Esophagus squamous epithelium (tissue), 5 donors: Measurements from ENCODE around the gene WDR31. TPM values are rescaled to one million over a fixed set of nuclear protein-coding genes. Genes with fewer than 3 reads are reported as not detected.
A peak's percentile ranks its signal among the peaks of the same experiment; 100 is the strongest.

Source experiments
- DNase-seq: peaks from one replicate; lab custom pipeline; 2025; lab: John Stamatoyannopoulos, UW
- H3K27ac ChIP-seq, 4 donors: fragments of 200-600 bp; sonication (generic); one replicate each; pipeline ENCODE4 v1.5.1; 2016 to 2019; ENCODE audit warnings: mild to moderate bottlenecking in 1 of 4
- H3K27me3 ChIP-seq, 4 donors: fragments of 200-600 bp; sonication (generic); 1 replicate in 3 of 4; 2 replicates in 1 of 4; pipeline versions ENCODE4 v1.5.1 to v1.6.0; 2017 to 2021; ENCODE audit warnings: antibody characterized with exemption in 1 of 4
- H3K36me3 ChIP-seq, 3 donors: fragments of 200-600 bp; sonication (generic); one replicate each; pipeline ENCODE4 v1.5.1; 2016 to 2019
- H3K4me1 ChIP-seq, 3 donors: fragments of 200-600 bp; sonication (generic); one replicate each; pipeline ENCODE4 v1.5.1; 2017 to 2019
- H3K4me3 ChIP-seq, 4 donors: fragments of 200-600 bp; sonication (generic); 1 replicate in 3 of 4; 2 replicates in 1 of 4; pipeline ENCODE4 v1.5.1; 2016 to 2019; ENCODE audit warnings: mild to moderate bottlenecking in 2 of 4, moderate library complexity in 1 of 4
- H3K9me3 ChIP-seq, 3 donors: fragments of 200-600 bp; sonication (generic); one replicate each; pipeline ENCODE4 v1.5.1; 2016 to 2019
- POLR2A ChIP-seq, 4 donors: fragments of 450-650 bp; IDR thresholded peaks; one replicate each; pipeline ENCODE4 v1.6.1; 2017; ENCODE audit warnings: antibody characterized with exemption in 4 of 4, mild to moderate bottlenecking in 4 of 4, moderate library complexity in 3 of 4
- WGBS, 2 donors: methylation state at CpG; one replicate each; pipeline ENCODE4 v1.1.5; 2018; 5-methylcytosine and 5-hydroxymethylcytosine counted together
- intact Hi-C: fragments of 100-400 bp; cut with DNase I; formaldehyde crosslinking; loops from one replicate; pipeline ENCODE4 v1.15.0; 2022
- total RNA-seq, 4 donors: library from RNA; depleted of rRNA; stranded (reverse); fragments of >200 nt; gene quantifications; one replicate each; pipeline ENCODE4 v1.1.0, GENCODE V29; 2016
- TF ChIP-seq, protein P1 (sequence below), 6 experiments: fragments of 450-650 bp in 4 of 6; fragments of 200-600 bp in 2 of 6; sonication (generic) in 2 of 6; IDR thresholded peaks; one replicate each; pipeline ENCODE4 v1.5.1; 2016 to 2019; ENCODE audit warnings: antibody characterized with exemption in 6 of 6, mild to moderate bottlenecking in 4 of 6, moderate library complexity in 4 of 6
- donor health status: DM: yes; HTN: yes; CAD: no.

Gene WDR31
- total RNA-seq, 4 donors from 2014 or later, result 1.1 to 1.9 (median 1.5) TPM

DNA sequence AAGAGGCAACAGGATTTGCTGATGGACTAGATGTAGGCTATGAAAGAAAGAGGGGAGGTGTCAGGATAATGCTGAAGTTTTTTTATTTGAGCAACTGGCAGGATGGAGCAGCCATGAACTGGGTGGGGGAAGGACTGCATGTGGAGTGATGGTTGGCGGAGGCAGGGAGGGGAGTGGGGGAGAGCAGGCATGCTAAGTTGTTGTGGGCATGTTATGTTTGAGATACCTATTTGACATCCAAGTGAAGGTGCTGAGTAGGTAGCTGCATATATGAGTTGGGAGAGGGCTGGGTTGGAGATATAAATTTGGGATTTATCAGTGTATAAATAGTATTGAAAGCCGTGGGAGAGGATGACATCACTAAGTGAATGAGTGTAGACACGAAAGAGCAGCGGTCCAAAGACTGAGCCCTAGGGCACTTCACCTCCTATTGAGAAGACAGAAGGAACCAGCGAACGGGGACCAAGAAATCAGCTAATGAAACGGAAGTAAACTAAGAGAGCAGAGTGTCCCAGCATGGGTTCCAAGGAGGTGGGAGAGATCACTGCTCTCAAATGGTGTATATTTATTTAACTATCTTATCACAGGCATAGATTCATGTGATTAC lies 16.7 kb upstream of the WDR31 start:
- 47 to 56% methylated on average over 7 of the region's 7 CpGs for WGBS, 2 donors
- no peak for DNase-seq
- TF ChIP-seq, protein P1, sequence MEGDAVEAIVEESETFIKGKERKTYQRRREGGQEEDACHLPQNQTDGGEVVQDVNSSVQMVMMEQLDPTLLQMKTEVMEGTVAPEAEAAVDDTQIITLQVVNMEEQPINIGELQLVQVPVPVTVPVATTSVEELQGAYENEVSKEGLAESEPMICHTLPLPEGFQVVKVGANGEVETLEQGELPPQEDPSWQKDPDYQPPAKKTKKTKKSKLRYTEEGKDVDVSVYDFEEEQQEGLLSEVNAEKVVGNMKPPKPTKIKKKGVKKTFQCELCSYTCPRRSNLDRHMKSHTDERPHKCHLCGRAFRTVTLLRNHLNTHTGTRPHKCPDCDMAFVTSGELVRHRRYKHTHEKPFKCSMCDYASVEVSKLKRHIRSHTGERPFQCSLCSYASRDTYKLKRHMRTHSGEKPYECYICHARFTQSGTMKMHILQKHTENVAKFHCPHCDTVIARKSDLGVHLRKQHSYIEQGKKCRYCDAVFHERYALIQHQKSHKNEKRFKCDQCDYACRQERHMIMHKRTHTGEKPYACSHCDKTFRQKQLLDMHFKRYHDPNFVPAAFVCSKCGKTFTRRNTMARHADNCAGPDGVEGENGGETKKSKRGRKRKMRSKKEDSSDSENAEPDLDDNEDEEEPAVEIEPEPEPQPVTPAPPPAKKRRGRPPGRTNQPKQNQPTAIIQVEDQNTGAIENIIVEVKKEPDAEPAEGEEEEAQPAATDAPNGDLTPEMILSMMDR (IDR thresholded peaks at IDR 0.05), result no peak
- no peak for TF ChIP-seq POLR2A (IDR thresholded peaks at IDR 0.05)
- H3K9me3 ChIP-seq, result no peaks in the 10 kb centered on the region
- intact Hi-C loops, result no loop called here
- no peak overlapping the region for H3K4me3 ChIP-seq
- peaks cover 0 to 8% (median 0%) of the 10 kb centered on the region in 4 donors for H3K27me3 ChIP-seq
- no peak overlapping the region for H3K27ac ChIP-seq
- H3K4me1 ChIP-seq, result peaks cover 0 to 11% (median 0%) of the 10 kb centered on the region in 3 donors
- H3K36me3 ChIP-seq, result peaks cover 0 to 30% (median 0%) of the 10 kb centered on the region in 3 donors

GRCh38 chr9:113355040-113355596 lies 15.0 kb upstream of the WDR31 start:
- intact Hi-C loops, result no loop called here
- no peak overlapping the region for H3K27ac ChIP-seq
- peaks cover 0 to 25% (median 0%) of the 10 kb centered on the region in 4 donors for H3K27me3 ChIP-seq
- WGBS, 2 donors, result 72 to 80% methylated on average over 3 to 4 of the region's 4 CpGs
- peaks cover 0 to 24% (median 0%) of the 10 kb centered on the region in 3 donors for H3K36me3 ChIP-seq
- no peaks in the 10 kb centered on the region for H3K9me3 ChIP-seq
- TF ChIP-seq, protein P1 (IDR thresholded peaks at IDR 0.05), result no peak
- TF ChIP-seq POLR2A (IDR thresholded peaks at IDR 0.05), result no peak
- no peak overlapping the region for H3K4me3 ChIP-seq
- H3K4me1 ChIP-seq, result peaks cover 5 to 22% (median 6%) of the 10 kb centered on the region in 3 donors
- DNase-seq, result no peak

GRCh38 chr9:113352411-113352810 lies 12.3 kb upstream of the WDR31 start:
- DNase-seq, result no peak

GRCh38 chr9:113352006-113352405 lies 11.9 kb upstream of the WDR31 start:
- H3K9me3 ChIP-seq, result no peaks in the 10 kb centered on the region
- WGBS, 2 donors, result 48 to 86% methylated on average over 2 to 6 of the region's 6 CpGs
- no peak for DNase-seq
- intact Hi-C loops, result no loop called here
- H3K27ac ChIP-seq, result peak overlapping the region in 2 of 4 donors; percentile 27 to 37
- H3K36me3 ChIP-seq, result peaks cover 0 to 10% (median 0%) of the 10 kb centered on the region in 3 donors
- H3K4me3 ChIP-seq, result no peak overlapping the region
- H3K27me3 ChIP-seq, result peaks cover 0 to 39% (median 0%) of the 10 kb centered on the region in 4 donors
- peaks cover 8 to 36% (median 9%) of the 10 kb centered on the region in 3 donors for H3K4me1 ChIP-seq
- no peak for TF ChIP-seq POLR2A (IDR thresholded peaks at IDR 0.05)
- TF ChIP-seq, protein P1 (IDR thresholded peaks at IDR 0.05), result no peak

More at GRCh38 chr9:113352411-113352810, 12.3 kb upstream of the WDR31 start:
- no peak overlapping the region for H3K4me3 ChIP-seq
- peaks cover 0 to 10% (median 0%) of the 10 kb centered on the region in 3 donors for H3K36me3 ChIP-seq
- peaks cover 8 to 36% (median 9%) of the 10 kb centered on the region in 3 donors for H3K4me1 ChIP-seq
- peaks cover 0 to 39% (median 0%) of the 10 kb centered on the region in 4 donors for H3K27me3 ChIP-seq
- intact Hi-C loops, result no loop called here
- H3K9me3 ChIP-seq, result no peaks in the 10 kb centered on the region
- H3K27ac ChIP-seq, result peak overlapping the region in 2 of 4 donors; percentile 27 to 37
- TF ChIP-seq POLR2A (IDR thresholded peaks at IDR 0.05), result no peak
- TF ChIP-seq, protein P1 (IDR thresholded peaks at IDR 0.05), result no peak
- 46 to 50% methylated on average over 1 of the region's 1 CpG for WGBS, 2 donors

DNA sequence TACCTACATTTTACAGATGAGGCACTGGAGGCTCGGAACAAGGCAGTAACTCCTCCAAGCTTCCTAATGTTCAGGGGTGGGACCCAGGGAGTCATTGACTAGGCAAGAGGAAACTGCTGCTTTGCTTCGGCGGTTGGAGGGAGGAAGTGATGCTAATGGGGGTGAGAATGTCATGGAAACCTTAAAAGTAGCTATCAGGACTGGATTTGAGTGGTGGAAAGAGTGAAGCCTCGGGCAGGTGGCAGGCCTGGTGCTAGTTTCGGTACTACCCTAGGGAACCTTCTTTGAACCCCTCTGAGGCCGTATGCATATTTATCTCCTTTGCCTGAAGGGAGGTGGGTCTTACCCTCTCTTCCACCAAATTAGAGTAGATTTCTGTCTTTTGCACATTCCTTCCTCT lies 10.9 kb upstream of the WDR31 start:
- DNase-seq, result no peak
- WGBS, 2 donors, result 43 to 58% methylated on average over 6 of the region's 6 CpGs
- intact Hi-C loops, result no loop called here
- Histone ChIP-seq H3K27ac (peak overlapping the region in 2 of 4 donors; percentile 59 to 84), H3K4me1 (peaks cover 8 to 36% (median 9%) of the 10 kb centered on the region in 3 donors), H3K9me3 (no peaks in the 10 kb centered on the region), H3K4me3 (no peak overlapping the region), H3K27me3 (peaks cover 0 to 39% (median 0%) of the 10 kb centered on the region in 4 donors), H3K36me3 (peaks cover 0 to 10% (median 0%) of the 10 kb centered on the region in 3 donors)
- TF ChIP-seq, protein P1 (IDR thresholded peaks at IDR 0.05), result no peak
- no peak for TF ChIP-seq POLR2A (IDR thresholded peaks at IDR 0.05)
